Gastrocnemius medialis (tissue), 4 donors: ENCODE measurements around the gene ZG16. TPM values are rescaled to one million over a fixed set of nuclear protein-coding genes. Genes with fewer than 3 reads are reported as not detected.
"Not testable (repeated sequence)": the region's sequence is repeated elsewhere in the genome, so short reads cannot be mapped to it uniquely, and the experiment has no call there.

ENCODE experiments used
- ATAC-seq, 2 donors: fragments of 150-250 bp; one replicate each; pipeline ENCODE4 v1.9.1; 2016
- DNase-seq, 2 donors: peaks; one replicate each; pipeline ENCODE4 v3.0.0-alpha.2; 2019
- H3K27ac ChIP-seq, 4 donors: fragments of 200-600 bp; sonication (generic); 1 replicate in 1 of 4; 2 replicates in 3 of 4; pipeline ENCODE4 v1.5.1; 2016 to 2018; ENCODE audit warnings: mild to moderate bottlenecking in 2 of 4, moderate library complexity in 1 of 4
- H3K27me3 ChIP-seq, 3 donors: fragments of 200-600 bp; sonication (generic) in 2 of 3; 1 replicate in 1 of 3; 2 replicates in 2 of 3; pipeline versions ENCODE4 v1.5.1 to v1.6.0; 2016 to 2019; ENCODE audit warnings: mild to moderate bottlenecking in 1 of 3, moderate library complexity in 1 of 3
- H3K36me3 ChIP-seq, 2 donors: fragments of 200-600 bp; sonication (generic) in 1 of 2; one replicate each; pipeline ENCODE4 v1.5.1; 2017 to 2018
- H3K4me1 ChIP-seq, 2 donors: fragments of 200-600 bp; sonication (generic) in 1 of 2; one replicate each; pipeline ENCODE4 v1.5.1; 2016 to 2017; ENCODE audit warnings: mild to moderate bottlenecking in 2 of 2
- H3K4me3 ChIP-seq, 4 donors: fragments of 200-600 bp; sonication (generic) in 3 of 4; 1 replicate in 1 of 4; 2 replicates in 3 of 4; pipeline ENCODE4 v1.5.1; 2016 to 2019; ENCODE audit warnings: mild to moderate bottlenecking in 2 of 4
- H3K9me3 ChIP-seq, 3 donors: fragments of 200-600 bp; sonication (generic) in 2 of 3; 1 replicate in 1 of 3; 2 replicates in 2 of 3; pipeline ENCODE4 v1.5.1; 2016 to 2019
- CTCF ChIP-seq, 5 experiments: fragments of 450-650 bp in 3 of 5; fragments of 200-600 bp in 2 of 5; sonication (generic) in 2 of 5; IDR thresholded peaks in 4 of 5; conservative IDR thresholded peaks in 1 of 5; 1 replicate in 4 of 5; 2 replicates in 1 of 5; pipeline ENCODE4 v1.5.1; 2016 to 2019; ENCODE audit warnings: antibody characterized with exemption in 5 of 5, mild to moderate bottlenecking in 3 of 5, moderate library complexity in 3 of 5
- POLR2A ChIP-seq, 2 donors: fragments of 450-650 bp; IDR thresholded peaks; one replicate each; pipeline ENCODE4 v1.6.1; 2017; ENCODE audit warnings: antibody characterized with exemption in 2 of 2, mild to moderate bottlenecking in 2 of 2, moderate library complexity in 2 of 2
- in situ Hi-C, 4 donors: fragments of 200-750 bp; cut with MboI; loops; one replicate each; pipeline versions ENCODE4 v1.15.0 to v1.8.0; 2017; ENCODE audit warnings: low sequenced_read_pairs in 4 of 4
- intact Hi-C: fragments of 100-400 bp; cut with DNase I; formaldehyde crosslinking; loops from one replicate; pipeline ENCODE4 v1.15.1; 2023; ENCODE audit warnings: low total_unique reads
- total RNA-seq, 4 donors: library from RNA; depleted of rRNA; stranded (reverse); fragments of >200 nt; gene quantifications; one replicate each; pipeline versions ENCODE4 v1.1.0 to v1.2.3, GENCODE V29; 2016

ZG16 gene, protein sequence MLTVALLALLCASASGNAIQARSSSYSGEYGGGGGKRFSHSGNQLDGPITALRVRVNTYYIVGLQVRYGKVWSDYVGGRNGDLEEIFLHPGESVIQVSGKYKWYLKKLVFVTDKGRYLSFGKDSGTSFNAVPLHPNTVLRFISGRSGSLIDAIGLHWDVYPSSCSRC
- total RNA-seq: 1 to 10 TPM in 1 of 4 donors, not detected in 3; 1.7 TPM

DNA sequence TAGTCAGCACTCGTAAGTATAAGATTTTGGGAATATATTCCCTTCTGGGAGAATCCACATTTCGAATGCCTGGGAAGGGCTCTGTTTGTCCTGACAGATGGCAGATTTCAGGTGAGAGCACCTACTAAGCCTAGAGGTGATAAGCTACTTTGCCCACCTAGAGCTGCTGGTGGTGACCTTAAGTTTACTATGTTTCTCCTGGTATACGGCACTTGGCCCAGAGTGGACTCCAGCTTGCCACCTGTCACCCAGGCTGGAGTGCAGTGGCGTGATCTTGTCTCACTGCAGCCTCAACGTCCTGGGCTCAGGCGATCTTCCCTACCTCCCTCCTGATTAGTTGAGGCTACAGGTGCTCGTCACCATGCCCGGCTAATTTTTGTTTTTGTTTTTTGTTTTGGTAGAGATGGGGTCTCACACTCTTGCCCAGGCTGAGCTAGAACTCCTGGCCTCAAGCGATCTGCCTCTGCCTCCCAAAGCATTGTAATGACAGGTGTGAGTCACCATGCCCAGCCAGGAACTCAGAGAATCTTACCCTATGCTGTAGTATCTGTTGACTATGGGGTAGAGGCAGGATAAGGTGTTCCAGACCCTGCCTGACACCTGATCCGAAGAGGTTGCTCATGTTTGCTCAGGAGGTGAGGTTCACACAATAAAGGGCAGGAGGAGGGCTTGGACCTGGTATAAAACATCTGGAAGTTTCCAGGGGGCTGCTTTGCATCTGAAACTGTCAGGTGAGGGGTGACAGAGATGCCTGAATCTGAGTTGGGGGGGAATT, at the start of gene ZG16:
Gene ZG16 (plus strand): TSS at position 681 of the 775 bp plus-strand sequence. CDS start 1,011 bp downstream, outside the sequence.
- TF ChIP-seq CTCF (IDR thresholded peaks at IDR 0.05 in 4 of 5, conservative IDR thresholded peaks at IDR 0.05 in 1 of 5): no peak
- no peak for TF ChIP-seq POLR2A (IDR thresholded peaks at IDR 0.05)
- no peak within 1 kb of the TSS for H3K27ac ChIP-seq
- H3K4me1 ChIP-seq: no peaks in the 10 kb centered on the region
- no peak within 1 kb of the TSS for H3K4me3 ChIP-seq
- H3K9me3 ChIP-seq: no peaks in the 10 kb centered on the region
- no peaks in the 10 kb centered on the region for H3K36me3 ChIP-seq
- H3K27me3 ChIP-seq: peaks cover 0 to 5% (median 4%) of the 10 kb centered on the region in 3 donors
- ATAC-seq: no peak
- intact Hi-C loops (no loop called here), in situ Hi-C loops (no loop called here)
- DNase-seq: no peak

- Histone ChIP-seq H3K36me3 (no peaks in the 10 kb centered on the region), H3K9me3 (no peaks in the 10 kb centered on the region), H3K27me3 (no peaks in the 10 kb centered on the region), H3K27ac (no peak overlapping the region), H3K4me3 (peak overlapping the region in 1 of 4 donors; percentile 24), H3K4me1 (peaks cover 0 to 5% of the 10 kb centered on the region in 2 donors)
- TF ChIP-seq CTCF (IDR thresholded peaks at IDR 0.05 in 4 of 5, conservative IDR thresholded peaks at IDR 0.05 in 1 of 5) (peak in 3 of 5 experiments; percentile 31 to 50 (median 38)), POLR2A (IDR thresholded peaks at IDR 0.05) (no peak)
- ATAC-seq: peak in 1 of 2 donors; percentile 53
- intact Hi-C loops: no loop called here
- in situ Hi-C loops: no loop called here
- no peak for DNase-seq
Observed at GRCh38 chr16:29729116-29729521, 48.9 kb upstream of the ZG16 start.

DNA sequence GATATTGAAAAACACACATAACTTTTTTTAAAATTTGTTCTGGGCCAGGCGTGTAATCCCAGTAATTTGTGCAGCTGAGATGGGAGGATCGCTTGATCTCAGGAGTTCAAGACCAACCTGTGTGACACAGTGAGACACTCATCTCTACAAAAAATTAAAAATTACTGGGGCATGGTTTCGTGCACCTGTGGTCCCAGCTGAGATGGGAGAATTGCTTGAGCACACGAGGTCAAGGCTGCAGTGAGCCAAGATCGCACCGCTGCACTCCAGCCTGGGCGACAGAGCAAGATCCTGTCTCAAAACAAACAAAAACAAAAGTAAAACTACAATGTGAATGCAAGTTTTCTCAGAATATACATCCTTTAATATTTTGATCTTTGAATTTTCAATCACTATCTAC, 47.4 kb upstream of the ZG16 start:
- H3K27ac ChIP-seq: no peak overlapping the region
- TF ChIP-seq POLR2A (IDR thresholded peaks at IDR 0.05) (no peak), CTCF (IDR thresholded peaks at IDR 0.05 in 4 of 5, conservative IDR thresholded peaks at IDR 0.05 in 1 of 5) (no peak)
- ATAC-seq (no peak), DNase-seq (no peak)
- in situ Hi-C loops: loop anchor here in 1 of 4 donors (10.0 kb wide), 1 partner anchor 86 kb away; no protein-coding TSS in a partner anchor
- H3K9me3 ChIP-seq: no peaks in the 10 kb centered on the region
- H3K4me1 ChIP-seq: peaks cover 0 to 5% of the 10 kb centered on the region in 2 donors
- intact Hi-C loops: no loop called here
- no peak overlapping the region for H3K4me3 ChIP-seq
- H3K36me3 ChIP-seq: no peaks in the 10 kb centered on the region
- H3K27me3 ChIP-seq: no peaks in the 10 kb centered on the region

DNA sequence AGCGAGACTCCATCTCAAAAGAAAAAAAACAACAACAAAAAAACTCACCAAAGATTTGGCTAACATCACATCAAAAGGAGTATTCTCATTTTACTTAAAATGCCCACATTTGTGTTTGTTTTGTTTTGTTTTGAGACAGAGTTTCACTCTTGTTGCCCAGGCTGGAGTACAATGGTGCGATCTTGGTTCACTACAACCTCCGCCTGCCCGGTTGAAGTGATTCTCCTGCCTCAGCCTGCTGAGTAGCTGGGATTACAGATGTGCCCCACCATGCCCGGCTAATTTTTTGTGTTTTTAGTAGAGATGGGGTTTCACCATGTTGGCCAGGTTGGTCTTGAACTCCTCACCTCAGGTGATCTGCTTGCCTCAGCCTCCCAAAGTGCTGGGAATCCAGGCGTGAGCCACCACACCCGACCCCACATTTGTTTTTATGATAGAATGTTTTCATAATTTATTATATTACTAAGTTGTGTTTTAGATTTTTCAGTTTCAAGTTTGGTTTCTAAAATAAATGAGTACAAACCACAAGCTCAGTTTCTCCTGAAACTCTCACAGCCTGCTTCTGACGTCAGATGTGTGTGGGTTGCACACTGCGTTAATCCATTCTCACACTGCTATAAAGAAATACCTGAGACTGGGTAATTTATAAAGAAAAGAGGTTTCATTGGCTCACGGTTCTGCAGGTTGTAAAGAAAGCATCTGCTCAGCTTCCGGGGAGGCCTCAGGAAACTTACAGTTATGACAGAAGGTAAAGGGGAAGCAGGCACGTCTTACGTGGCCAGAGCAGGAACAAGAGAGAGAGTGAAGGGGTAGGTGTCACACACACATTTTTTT, 46.1 kb upstream of the ZG16 start:
- DNase-seq, H3K36me3 ChIP-seq, H3K27me3 ChIP-seq, H3K4me3 ChIP-seq, intact Hi-C loops, H3K4me1 ChIP-seq, ATAC-seq, H3K27ac ChIP-seq, H3K9me3 ChIP-seq: not testable (repeated sequence)
- in situ Hi-C loops: loop anchor here in 1 of 4 donors (10.0 kb wide), 1 partner anchor 87 kb away; no protein-coding TSS in a partner anchor
